SU-DHL-6 (cell line): ENCODE results near the gene ANGPTL8.

Source experiments
- EZH2phosphoT487 ChIP-seq: fragments of 200-600 bp; sonication (generic), shearing (Covaris generic); conservative IDR thresholded peaks from 2 replicates; pipeline ENCODE4 v1.6.1; 2018; ENCODE audit warnings: mild to moderate bottlenecking, antibody characterized with exemption, low read length, moderate library complexity, mixed read lengths
- TF ChIP-seq, protein P1 (sequence below): fragments of 200-600 bp; sonication (generic); IDR thresholded peaks from one replicate; pipeline ENCODE4 v1.5.1; 2017; ENCODE audit warnings: antibody characterized with exemption, mild to moderate bottlenecking, low read length, moderate library complexity; ENCODE audit not compliant: insufficient read depth, poor library complexity, severe bottlenecking

DNA sequence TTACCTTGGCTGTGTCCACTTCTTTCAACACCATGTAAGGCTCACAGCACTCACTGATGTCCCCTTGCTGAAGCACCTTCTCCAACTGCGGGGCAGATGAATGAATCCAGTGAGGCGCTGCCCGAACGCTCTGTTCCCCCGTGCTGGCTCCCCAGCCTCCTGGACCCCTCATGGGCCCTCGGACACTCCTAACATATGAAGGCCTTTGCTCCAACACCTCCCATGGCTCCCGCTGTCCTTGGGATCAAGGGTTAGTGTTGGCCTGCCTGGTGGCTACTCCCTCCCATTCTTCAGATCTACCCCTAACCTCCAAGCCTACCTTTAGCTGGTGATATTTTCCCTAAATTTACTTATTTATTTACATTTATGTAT is 4.4 kb downstream of the ANGPTL8 start:
- TF ChIP-seq, protein P1, sequence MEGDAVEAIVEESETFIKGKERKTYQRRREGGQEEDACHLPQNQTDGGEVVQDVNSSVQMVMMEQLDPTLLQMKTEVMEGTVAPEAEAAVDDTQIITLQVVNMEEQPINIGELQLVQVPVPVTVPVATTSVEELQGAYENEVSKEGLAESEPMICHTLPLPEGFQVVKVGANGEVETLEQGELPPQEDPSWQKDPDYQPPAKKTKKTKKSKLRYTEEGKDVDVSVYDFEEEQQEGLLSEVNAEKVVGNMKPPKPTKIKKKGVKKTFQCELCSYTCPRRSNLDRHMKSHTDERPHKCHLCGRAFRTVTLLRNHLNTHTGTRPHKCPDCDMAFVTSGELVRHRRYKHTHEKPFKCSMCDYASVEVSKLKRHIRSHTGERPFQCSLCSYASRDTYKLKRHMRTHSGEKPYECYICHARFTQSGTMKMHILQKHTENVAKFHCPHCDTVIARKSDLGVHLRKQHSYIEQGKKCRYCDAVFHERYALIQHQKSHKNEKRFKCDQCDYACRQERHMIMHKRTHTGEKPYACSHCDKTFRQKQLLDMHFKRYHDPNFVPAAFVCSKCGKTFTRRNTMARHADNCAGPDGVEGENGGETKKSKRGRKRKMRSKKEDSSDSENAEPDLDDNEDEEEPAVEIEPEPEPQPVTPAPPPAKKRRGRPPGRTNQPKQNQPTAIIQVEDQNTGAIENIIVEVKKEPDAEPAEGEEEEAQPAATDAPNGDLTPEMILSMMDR, result no peak
- TF ChIP-seq EZH2phosphoT487, result no peak
